Measurements from ENCODE around the gene ACER1. TPM values are rescaled to one million over a fixed set of nuclear protein-coding genes. Genes with fewer than 3 reads are reported as not detected.

Gene ACER1
- total and polyA plus RNA-seq, 2 of the 13 experiments (the other 11 are each of a cell fraction or from before 2014, with no cell fraction given), result not detected

- peak; percentile 48; the same call in 1 of the 2 replicates for TF ChIP-seq ATF3 (CRISPR knock-in tag; IDR thresholded peaks at IDR 0.05)
- TF ChIP-seq DR1 (CRISPR knock-in tag; IDR thresholded peaks at IDR 0.05), result no peak
- TF ChIP-seq MTA1 (CRISPR knock-in tag; IDR thresholded peaks at IDR 0.05; ENCODE audit: borderline replicate concordance), result no peak
- TF ChIP-seq ZNF841 (CRISPR knock-in tag; IDR thresholded peaks at IDR 0.05; ENCODE audit: borderline replicate concordance), result peak; percentile 59; the same call in 1 of the 2 replicates
- TF ChIP-seq KDM2A (CRISPR knock-in tag; IDR thresholded peaks at IDR 0.05; ENCODE audit: borderline replicate concordance, low read depth), result peak; percentile 80
- TF ChIP-seq ELF1 (CRISPR knock-in tag; IDR thresholded peaks at IDR 0.05), result peak; percentile 52; the same call in 1 of the 2 replicates
- peak; percentile 78 for TF ChIP-seq FOXC1 (CRISPR knock-in tag; IDR thresholded peaks at IDR 0.05; ENCODE audit: borderline replicate concordance)
- TF ChIP-seq ZBTB38 (CRISPR knock-in tag; IDR thresholded peaks at IDR 0.05), result peak; percentile 79; the same call in 1 of the 2 replicates
- no peak for TF ChIP-seq PCBP1 (IDR thresholded peaks at IDR 0.05; ENCODE audit: borderline replicate concordance, low read depth, low read length)
- no peak for TF ChIP-seq FOXO1 (CRISPR knock-in tag; IDR thresholded peaks at IDR 0.05)
- no peak for TF ChIP-seq CEBPB (IDR thresholded peaks at IDR 0.05; ENCODE audit: borderline replicate concordance, low read depth, low read length)
- no peak for TF ChIP-seq ZNF775 (CRISPR knock-in tag; IDR thresholded peaks at IDR 0.05; ENCODE audit: borderline replicate concordance)
- peak; percentile 95 for TF ChIP-seq BHLHE40 (IDR thresholded peaks at IDR 0.05; ENCODE audit: low read length)
- TF ChIP-seq EEA1 (CRISPR knock-in tag; IDR thresholded peaks at IDR 0.05; ENCODE audit: borderline replicate concordance), result 0 out of 2 replicates have a peak, but pooled peaks have one; percentile 50
- peak; percentile 76; the same call in 1 of the 2 replicates for TF ChIP-seq BCL3 (CRISPR knock-in tag; IDR thresholded peaks at IDR 0.05)
- no peak for TF ChIP-seq AGO2 (optimal IDR thresholded peaks at IDR 0.05; ENCODE audit: low read depth, low read length)
- no peak for TF ChIP-seq NFE2 (CRISPR knock-in tag; IDR thresholded peaks at IDR 0.05)
- no peak for TF ChIP-seq ZNF784 (CRISPR knock-in tag; IDR thresholded peaks at IDR 0.05; ENCODE audit: borderline replicate concordance)
- TF ChIP-seq SALL2 (CRISPR knock-in tag; IDR thresholded peaks at IDR 0.05), result no peak
- TF ChIP-seq CHD2 (IDR thresholded peaks at IDR 0.05; ENCODE audit: low read depth, low read length), result peak; percentile 56
- TF ChIP-seq FOXK1 (CRISPR knock-in tag; IDR thresholded peaks at IDR 0.05; ENCODE audit: borderline replicate concordance, low read depth), result no peak
- no peak for TF ChIP-seq TP53 (CRISPR knock-in tag; conservative IDR thresholded peaks at IDR 0.05)
- no peak for TF ChIP-seq ZNF24 (IDR thresholded peaks at IDR 0.05)
- no peak for TF ChIP-seq ZNF501 (CRISPR knock-in tag; IDR thresholded peaks at IDR 0.05)
- no peak for TF ChIP-seq ZNF512 (CRISPR knock-in tag; IDR thresholded peaks at IDR 0.05)
Measured at GRCh38 chr19:6279931-6280591, 53.4 kb downstream of the ACER1 start, which contains the start of gene MLLT1 (continued).
